Measurements from ENCODE around the gene DYNLT1.
"Not testable (repeated sequence)": the region's sequence is repeated elsewhere in the genome, so short reads cannot be mapped to it uniquely, and the experiment has no call there.

The DYNLT1 gene

GRCh38 chr6:158684745-158685324 is 40.3 kb upstream of the DYNLT1 start:
- H3K9me3 ChIP-seq, result no peaks in the 10 kb centered on the region
- peaks cover 30% of the 10 kb centered on the region for H3K36me3 ChIP-seq
- no peaks in the 10 kb centered on the region for H3K27me3 ChIP-seq
- H3K4me3 ChIP-seq (ENCODE audit: low read depth in 1 of 2, low read length in 1 of 2), result no peak overlapping the region
- no peak for TF ChIP-seq CTCF (IDR thresholded peaks at IDR 0.05)
- H3K27ac ChIP-seq, result peak overlapping the region; percentile 35
- peaks cover 53 to 60% of the 10 kb centered on the region in 2 experiments for H3K4me1 ChIP-seq (ENCODE audit: control insufficient read depth in 1 of 2, insufficient read depth in 1 of 2, low read depth in 1 of 2, low read length in 1 of 2)

- peaks cover 48 to 57% of the 10 kb centered on the region in 2 experiments for H3K4me1 ChIP-seq (ENCODE audit: control insufficient read depth in 1 of 2, insufficient read depth in 1 of 2, low read depth in 1 of 2, low read length in 1 of 2)
- peak overlapping the region; percentile 35 for H3K27ac ChIP-seq
- H3K4me3 ChIP-seq (ENCODE audit: low read depth in 1 of 2, low read length in 1 of 2), result no peak overlapping the region
- TF ChIP-seq CTCF (IDR thresholded peaks at IDR 0.05), result no peak
- no peaks in the 10 kb centered on the region for H3K9me3 ChIP-seq
- no peaks in the 10 kb centered on the region for H3K27me3 ChIP-seq
- peaks cover 30% of the 10 kb centered on the region for H3K36me3 ChIP-seq
Observed at GRCh38 chr6:158684311-158684710, 39.8 kb upstream of the DYNLT1 start.

GRCh38 chr6:158680481-158680880 is 35.9 kb upstream of the DYNLT1 start:
- Histone ChIP-seq H3K4me3 (ENCODE audit: low read depth in 1 of 2, low read length in 1 of 2) (no peak overlapping the region), H3K27me3 (no peaks in the 10 kb centered on the region), H3K4me1 (ENCODE audit: control insufficient read depth in 1 of 2, insufficient read depth in 1 of 2, low read depth in 1 of 2, low read length in 1 of 2) (peaks cover 11 to 19% of the 10 kb centered on the region in 2 experiments), H3K27ac (no peak overlapping the region), H3K36me3 (peaks cover 24% of the 10 kb centered on the region), H3K9me3 (no peaks in the 10 kb centered on the region)
- TF ChIP-seq CTCF (IDR thresholded peaks at IDR 0.05), result no peak

- no peaks in the 10 kb centered on the region for H3K27me3 ChIP-seq
- no peaks in the 10 kb centered on the region for H3K9me3 ChIP-seq
- no peak overlapping the region for H3K27ac ChIP-seq
- peaks cover 22% of the 10 kb centered on the region for H3K36me3 ChIP-seq
- H3K4me1 ChIP-seq (ENCODE audit: control insufficient read depth in 1 of 2, insufficient read depth in 1 of 2, low read depth in 1 of 2, low read length in 1 of 2), result peaks cover 11 to 15% of the 10 kb centered on the region in 2 experiments
- H3K4me3 ChIP-seq (ENCODE audit: low read depth in 1 of 2, low read length in 1 of 2), result no peak overlapping the region
- TF ChIP-seq CTCF (IDR thresholded peaks at IDR 0.05), result no peak
Observed at GRCh38 chr6:158680015-158680414, 35.5 kb upstream of the DYNLT1 start.

GRCh38 chr6:158677906-158678578 is 33.5 kb upstream of the DYNLT1 start:
- peaks cover 0 to 4% of the 10 kb centered on the region in 2 experiments for H3K4me1 ChIP-seq (ENCODE audit: control insufficient read depth in 1 of 2, insufficient read depth in 1 of 2, low read depth in 1 of 2, low read length in 1 of 2)
- no peak overlapping the region for H3K4me3 ChIP-seq (ENCODE audit: low read depth in 1 of 2, low read length in 1 of 2)
- TF ChIP-seq CTCF (IDR thresholded peaks at IDR 0.05), result no peak
- H3K27ac ChIP-seq, result no peak overlapping the region
- no peaks in the 10 kb centered on the region for H3K9me3 ChIP-seq
- H3K36me3 ChIP-seq, result peaks cover 14% of the 10 kb centered on the region
- H3K27me3 ChIP-seq, result no peaks in the 10 kb centered on the region

GRCh38 chr6:158677094-158677493 is 32.6 kb upstream of the DYNLT1 start:
- not testable (repeated sequence) for H3K36me3 ChIP-seq; H3K4me1 ChIP-seq (ENCODE audit: control insufficient read depth in 1 of 2, insufficient read depth in 1 of 2, low read depth in 1 of 2, low read length in 1 of 2); H3K27ac ChIP-seq; H3K4me3 ChIP-seq (ENCODE audit: low read depth in 1 of 2, low read length in 1 of 2); H3K27me3 ChIP-seq; H3K9me3 ChIP-seq

All from neutrophil (primary cell).